ENCODE data around the gene TRIM69.

TRIM69 gene

GRCh38 chr15:44804298-44805046, 68.1 kb downstream of the TRIM69 start:
- DNase-seq (ENCODE audit: low read depth, low spot score): no peak

- no peak for DNase-seq (ENCODE audit: low read depth, low spot score)
Measured at GRCh38 chr15:44808557-44808956, 72.2 kb downstream of the TRIM69 start.

- no peak for DNase-seq (ENCODE audit: low read depth, low spot score)
Measured at GRCh38 chr15:44810237-44810636, 73.9 kb downstream of the TRIM69 start.

- DNase-seq (ENCODE audit: low read depth, low spot score): no peak
Measured at GRCh38 chr15:44811337-44811736, 75.0 kb downstream of the TRIM69 start.

- no peak for DNase-seq (ENCODE audit: low read depth, low spot score)
Measured at GRCh38 chr15:44812029-44812517, 75.7 kb downstream of the TRIM69 start.

GRCh38 chr15:44813231-44813630, 76.9 kb downstream of the TRIM69 start:
- no peak for DNase-seq (ENCODE audit: low read depth, low spot score)
